Osteoblast (primary cell): ENCODE measurements around the gene TBC1D10A. TPM values are rescaled to one million over a fixed set of nuclear protein-coding genes. Genes with fewer than 3 reads are reported as not detected.

Experiments
- DNase-seq: peaks from one replicate; pipeline ENCODE4 v3.0.0; 2011; ENCODE audit warnings: low spot score, mixed read lengths; ENCODE audit not compliant: insufficient read length; ENCODE audit errors: missing footprints
- H2AFZ ChIP-seq: 2 replicates; pipeline ENCODE4 v1.6.0; 2011; ENCODE audit warnings: mild to moderate bottlenecking, low read length
- H3K27ac ChIP-seq: 2 replicates; pipeline ENCODE4 v1.5.1; 2011; ENCODE audit warnings: mild to moderate bottlenecking, low read depth, low read length, moderate library complexity
- H3K27me3 ChIP-seq: 2 replicates; pipeline ENCODE4 v1.6.0; 2012; ENCODE audit warnings: mild to moderate bottlenecking, control low read depth, inconsistent platforms, low read length, moderate library complexity; ENCODE audit not compliant: insufficient read depth
- H3K36me3 ChIP-seq: 2 replicates; pipeline ENCODE4 v1.5.1; 2011; ENCODE audit warnings: mild to moderate bottlenecking, low read length, control low read depth, moderate library complexity; ENCODE audit not compliant: insufficient read depth
- H3K4me1 ChIP-seq: 2 replicates; pipeline ENCODE4 v1.5.1; 2011; ENCODE audit warnings: mild to moderate bottlenecking, low read length, control low read depth, moderate library complexity; ENCODE audit not compliant: insufficient read depth
- H3K4me2 ChIP-seq: 2 replicates; pipeline ENCODE4 v1.6.0; 2011; ENCODE audit warnings: mild to moderate bottlenecking, low read length; ENCODE audit not compliant: insufficient read depth
- H3K4me3 ChIP-seq: fragments of 200-600 bp; sonication (generic); 3 replicates; pipeline ENCODE4 v1.5.1; 2012; ENCODE audit warnings: mild to moderate bottlenecking, low read length, inconsistent platforms; ENCODE audit not compliant: insufficient read depth
- H3K79me2 ChIP-seq: 2 replicates; pipeline ENCODE4 v1.6.0; 2012; ENCODE audit warnings: mild to moderate bottlenecking, low read length, control low read depth, inconsistent platforms; ENCODE audit not compliant: insufficient read depth
- H3K9me3 ChIP-seq: 2 replicates; pipeline ENCODE4 v1.5.1; 2011; ENCODE audit warnings: low read depth, low read length, control low read depth
- H4K20me1 ChIP-seq: 2 replicates; pipeline ENCODE4 v1.6.0; 2012; ENCODE audit warnings: mild to moderate bottlenecking, low read length, control low read depth; ENCODE audit not compliant: insufficient read depth
- CTCF ChIP-seq: IDR thresholded peaks from 2 replicates; pipeline ENCODE4 v1.5.1; 2011; ENCODE audit warnings: mild to moderate bottlenecking, low read depth, low read length, moderate library complexity; ENCODE audit errors: extremely low read depth
- total RNA-seq: library from RNA; depleted of rRNA; stranded (reverse); fragments of >200 nt; gene quantifications from 2 replicates; pipeline ENCODE4 v1.2.3, GENCODE V29; 2012

TBC1D10A gene
- total RNA-seq, 1 donor = 32.9 TPM

GRCh38 chr22:30302810-30303138 lies 24.0 kb downstream of the TBC1D10A start:
- Histone ChIP-seq H3K4me3 (no peak overlapping the region), H2AFZ (no peak overlapping the region), H3K27me3 (no peaks in the 10 kb centered on the region), H3K9me3 (no peaks in the 10 kb centered on the region), H3K27ac (peak overlapping the region; percentile 65), H3K79me2 (peaks cover 88% of the 10 kb centered on the region), H4K20me1 (peaks cover 79% of the 10 kb centered on the region), H3K4me2 (no peak overlapping the region), H3K4me1 (peaks cover 30% of the 10 kb centered on the region), H3K36me3 (peaks cover 45% of the 10 kb centered on the region)
- no peak for DNase-seq
- no peak for TF ChIP-seq CTCF

- Histone ChIP-seq H3K27me3 (no peaks in the 10 kb centered on the region), H4K20me1 (peaks cover 81% of the 10 kb centered on the region)
- DNase-seq = no peak
These were observed 24.5 kb downstream of the TBC1D10A start for GRCh38 chr22:30301995-30302809.

GRCh38 chr22:30299322-30299721 lies 27.4 kb downstream of the TBC1D10A start:
- DNase-seq = no peak
- no peak overlapping the region for H3K4me3 ChIP-seq
- H3K27ac ChIP-seq = no peak overlapping the region
- H3K27me3 ChIP-seq = no peaks in the 10 kb centered on the region
- H3K4me1 ChIP-seq = peaks cover 9% of the 10 kb centered on the region
- peaks cover 70% of the 10 kb centered on the region for H3K36me3 ChIP-seq
- H3K4me2 ChIP-seq = no peak overlapping the region
- no peaks in the 10 kb centered on the region for H3K9me3 ChIP-seq
- peaks cover 67% of the 10 kb centered on the region for H3K79me2 ChIP-seq
- no peak for TF ChIP-seq CTCF
- H4K20me1 ChIP-seq = peaks cover 66% of the 10 kb centered on the region
- H2AFZ ChIP-seq = no peak overlapping the region

More at GRCh38 chr22:30301995-30302809, 24.5 kb downstream of the TBC1D10A start:
- H3K36me3 ChIP-seq = peaks cover 51% of the 10 kb centered on the region
- peaks cover 89% of the 10 kb centered on the region for H3K79me2 ChIP-seq
- no peak overlapping the region for H3K4me2 ChIP-seq
- no peaks in the 10 kb centered on the region for H3K9me3 ChIP-seq
- H3K4me1 ChIP-seq = peaks cover 30% of the 10 kb centered on the region
- H2AFZ ChIP-seq = no peak overlapping the region
- peak overlapping the region; percentile 65 for H3K27ac ChIP-seq
- H3K4me3 ChIP-seq = no peak overlapping the region
- TF ChIP-seq CTCF = no peak

- Histone ChIP-seq H2AFZ (no peak overlapping the region), H3K4me2 (no peak overlapping the region), H3K4me1 (peaks cover 8% of the 10 kb centered on the region), H3K79me2 (peaks cover 55% of the 10 kb centered on the region), H3K9me3 (no peaks in the 10 kb centered on the region), H4K20me1 (peaks cover 59% of the 10 kb centered on the region), H3K36me3 (peaks cover 70% of the 10 kb centered on the region), H3K27ac (no peak overlapping the region), H3K27me3 (no peaks in the 10 kb centered on the region), H3K4me3 (no peak overlapping the region)
- no peak for TF ChIP-seq CTCF
- peak; percentile 37 for DNase-seq
These were observed 28.6 kb downstream of the TBC1D10A start for GRCh38 chr22:30297991-30298701.
